Measurements from ENCODE around the gene MICU1.

GRCh38 chr10:72323771-72324191 is 302.1 kb downstream of the MICU1 start:
- TF ChIP-seq POLR2A (IDR thresholded peaks at IDR 0.05) (no peak), CTCF (IDR thresholded peaks at IDR 0.05) (no peak)

Data from sigmoid colon (tissue), 3 donors.